ENCODE results near the gene MDN1. TPM values are rescaled to one million over a fixed set of nuclear protein-coding genes. Genes with fewer than 3 reads are reported as not detected.

MDN1 gene
- total and polyA plus RNA-seq, 2 of the 8 experiments (the other 6 are each of a cell fraction or from before 2014, with no cell fraction given) = 53.5 to 179 TPM

- no peak for TF ChIP-seq CHD7 (IDR thresholded peaks at IDR 0.05; ENCODE audit: insufficient replicate concordance, low read length)
- TF ChIP-seq ZNF274 (IDR thresholded peaks at IDR 0.05; ENCODE audit: borderline replicate concordance, extremely low read depth, low read length) = no peak
- TF ChIP-seq NRF1 (IDR thresholded peaks at IDR 0.05; ENCODE audit: low read depth, low read length) = no peak
- TF ChIP-seq CHD2 (IDR thresholded peaks at IDR 0.05; ENCODE audit: low read length) = no peak
- TF ChIP-seq TEAD4 (IDR thresholded peaks at IDR 0.05; ENCODE audit: low read depth, low read length) = no peak
- TF ChIP-seq PHF8 (conservative IDR thresholded peaks at IDR 0.05; ENCODE audit: low read depth, low read length) = no peak
- TF ChIP-seq SP1 (IDR thresholded peaks at IDR 0.05; ENCODE audit: low read depth, low read length) = no peak
- no peak for TF ChIP-seq TAF1 (IDR thresholded peaks at IDR 0.05; ENCODE audit: low read depth, low read length)
Measured at GRCh38 chr6:89661559-89661958, 158.0 kb downstream of the MDN1 start (continued).
